Tibial nerve (tissue), 4 donors: ENCODE data around the gene STAT5B. TPM values are rescaled to one million over a fixed set of nuclear protein-coding genes. Genes with fewer than 3 reads are reported as not detected.
"Not testable (repeated sequence)": the region's sequence is repeated elsewhere in the genome, so short reads cannot be mapped to it uniquely, and the experiment has no call there.

Source experiments
- DNase-seq, 2 donors: peaks; one replicate each; pipeline ENCODE4 v3.0.0-alpha.2; 2019; ENCODE audit warnings: low spot score in 2 of 2
- H3K27ac ChIP-seq, 4 donors: fragments of 200-600 bp; sonication (generic) in 3 of 4; one replicate each; pipeline ENCODE4 v1.5.1; 2017 to 2019; ENCODE audit warnings: mild to moderate bottlenecking in 1 of 4
- H3K27me3 ChIP-seq, 2 donors: fragments of 200-600 bp; sonication (generic) in 1 of 2; one replicate each; pipeline versions ENCODE4 v1.5.1 to v1.6.0; 2017 to 2019
- H3K36me3 ChIP-seq, 3 donors: fragments of 200-600 bp; sonication (generic); one replicate each; pipeline ENCODE4 v1.5.1; 2018 to 2019
- H3K4me1 ChIP-seq, 4 donors: fragments of 200-600 bp; sonication (generic) in 3 of 4; one replicate each; pipeline ENCODE4 v1.5.1; 2017 to 2019
- H3K4me3 ChIP-seq, 4 donors: fragments of 200-600 bp; sonication (generic) in 3 of 4; one replicate each; pipeline ENCODE4 v1.5.1; 2017 to 2019; ENCODE audit warnings: mild to moderate bottlenecking in 1 of 4, moderate library complexity in 1 of 4
- H3K9me3 ChIP-seq, 4 donors: fragments of 200-600 bp; sonication (generic) in 3 of 4; one replicate each; pipeline ENCODE4 v1.5.1; 2017 to 2019
- CTCF ChIP-seq, 5 experiments: fragments of 200-600 bp in 3 of 5; fragments of 450-650 bp in 2 of 5; sonication (generic) in 3 of 5; IDR thresholded peaks; one replicate each; pipeline ENCODE4 v1.5.1; 2016 to 2019; ENCODE audit warnings: antibody characterized with exemption in 5 of 5, mild to moderate bottlenecking in 3 of 5, moderate library complexity in 2 of 5
- EP300 ChIP-seq, 2 donors: sonication (generic); formaldehyde crosslinking; IDR thresholded peaks; one replicate each; pipeline ENCODE4 v1.6.1; 2017; ENCODE audit warnings: antibody characterized with exemption in 2 of 2, mild to moderate bottlenecking in 1 of 2
- POLR2A ChIP-seq, 2 donors: fragments of 450-650 bp; IDR thresholded peaks; one replicate each; pipeline ENCODE4 v1.6.1; 2017; ENCODE audit warnings: antibody characterized with exemption in 2 of 2, mild to moderate bottlenecking in 2 of 2, moderate library complexity in 2 of 2
- WGBS, 2 donors: methylation state at CpG; one replicate each; pipeline ENCODE4 v1.1.5; 2018; 5-methylcytosine and 5-hydroxymethylcytosine counted together
- total RNA-seq, 4 donors: library from RNA; depleted of rRNA; stranded (reverse); fragments of >200 nt; gene quantifications; one replicate each; pipeline ENCODE4 v1.1.0, GENCODE V29; 2016

Gene STAT5B
- total RNA-seq, 4 donors from 2014 or later = 96.8 to 117 (median 104) TPM

GRCh38 chr17:42306385-42306667 lies 30.1 kb upstream of the STAT5B start:
- H3K27me3 ChIP-seq = no peaks in the 10 kb centered on the region
- no peak overlapping the region for H3K4me3 ChIP-seq
- H3K4me1 ChIP-seq = peaks cover 0 to 32% (median 5%) of the 10 kb centered on the region in 4 donors
- H3K36me3 ChIP-seq = peaks cover 0 to 93% (median 33%) of the 10 kb centered on the region in 3 donors
- no peak overlapping the region for H3K27ac ChIP-seq
- no peak for TF ChIP-seq POLR2A (IDR thresholded peaks at IDR 0.05)
- TF ChIP-seq CTCF (IDR thresholded peaks at IDR 0.05) = no peak
- no peak for TF ChIP-seq EP300 (IDR thresholded peaks at IDR 0.05)
- no peak for DNase-seq
- 97 to 98% methylated on average over 5 of the region's 5 CpGs for WGBS, 2 donors
- H3K9me3 ChIP-seq = no peaks in the 10 kb centered on the region

- no peak for DNase-seq
- H3K27ac ChIP-seq = no peak overlapping the region
- peaks cover 0 to 98% (median 39%) of the 10 kb centered on the region in 3 donors for H3K36me3 ChIP-seq
- H3K27me3 ChIP-seq = no peaks in the 10 kb centered on the region
- 89 to 93% methylated on average over 16 to 18 of the region's 18 CpGs for WGBS, 2 donors
- peaks cover 0 to 27% (median 3%) of the 10 kb centered on the region in 4 donors for H3K4me1 ChIP-seq
- H3K9me3 ChIP-seq = no peaks in the 10 kb centered on the region
- H3K4me3 ChIP-seq = no peak overlapping the region
- TF ChIP-seq CTCF (IDR thresholded peaks at IDR 0.05) = no peak
- TF ChIP-seq EP300 (IDR thresholded peaks at IDR 0.05) = no peak
- TF ChIP-seq POLR2A (IDR thresholded peaks at IDR 0.05) = no peak
Measured at GRCh38 chr17:42305543-42306384, 29.6 kb upstream of the STAT5B start.

- Histone ChIP-seq H3K36me3 (peaks cover 0 to 99% (median 33%) of the 10 kb centered on the region in 3 donors), H3K4me1 (peaks cover 0 to 19% (median 0%) of the 10 kb centered on the region in 4 donors)
- not testable (repeated sequence) for DNase-seq, H3K27me3 ChIP-seq, H3K27ac ChIP-seq, H3K9me3 ChIP-seq, H3K4me3 ChIP-seq
- 92 to 95% methylated on average over 6 of the region's 6 CpGs for WGBS, 2 donors
Measured at GRCh38 chr17:42305031-42305330, 28.8 kb upstream of the STAT5B start.

- DNase-seq = no peak
- WGBS, 2 donors = 93 to 95% methylated on average over 11 to 16 of the region's 16 CpGs
- Histone ChIP-seq H3K4me1 (peaks cover 0 to 13% (median 0%) of the 10 kb centered on the region in 4 donors), H3K36me3 (peaks cover 0 to 95% (median 32%) of the 10 kb centered on the region in 3 donors), H3K27me3 (no peaks in the 10 kb centered on the region), H3K4me3 (no peak overlapping the region), H3K27ac (no peak overlapping the region), H3K9me3 (no peaks in the 10 kb centered on the region)
- TF ChIP-seq POLR2A (IDR thresholded peaks at IDR 0.05) (no peak), EP300 (IDR thresholded peaks at IDR 0.05) (no peak), CTCF (IDR thresholded peaks at IDR 0.05) (no peak)
Measured at GRCh38 chr17:42304187-42305030, 28.2 kb upstream of the STAT5B start.

- no peak for DNase-seq
- H3K4me1 ChIP-seq = peaks cover 0 to 7% (median 0%) of the 10 kb centered on the region in 4 donors
- 77 to 85% methylated on average over 3 of the region's 3 CpGs for WGBS, 2 donors
- no peak overlapping the region for H3K4me3 ChIP-seq
- no peaks in the 10 kb centered on the region for H3K9me3 ChIP-seq
- peaks cover 0 to 96% (median 29%) of the 10 kb centered on the region in 3 donors for H3K36me3 ChIP-seq
- H3K27ac ChIP-seq = no peak overlapping the region
- H3K27me3 ChIP-seq = no peaks in the 10 kb centered on the region
- no peak for TF ChIP-seq EP300 (IDR thresholded peaks at IDR 0.05)
- TF ChIP-seq POLR2A (IDR thresholded peaks at IDR 0.05) = no peak
- no peak for TF ChIP-seq CTCF (IDR thresholded peaks at IDR 0.05)
Measured at GRCh38 chr17:42303694-42304093, 27.5 kb upstream of the STAT5B start.
